Measurements from ENCODE around the gene NRIP3.
A peak's percentile ranks its signal among the peaks of the same experiment; 100 is the strongest.
"Not testable (repeated sequence)": the region's sequence is repeated elsewhere in the genome, so short reads cannot be mapped to it uniquely, and the experiment has no call there.

NRIP3 gene

DNA sequence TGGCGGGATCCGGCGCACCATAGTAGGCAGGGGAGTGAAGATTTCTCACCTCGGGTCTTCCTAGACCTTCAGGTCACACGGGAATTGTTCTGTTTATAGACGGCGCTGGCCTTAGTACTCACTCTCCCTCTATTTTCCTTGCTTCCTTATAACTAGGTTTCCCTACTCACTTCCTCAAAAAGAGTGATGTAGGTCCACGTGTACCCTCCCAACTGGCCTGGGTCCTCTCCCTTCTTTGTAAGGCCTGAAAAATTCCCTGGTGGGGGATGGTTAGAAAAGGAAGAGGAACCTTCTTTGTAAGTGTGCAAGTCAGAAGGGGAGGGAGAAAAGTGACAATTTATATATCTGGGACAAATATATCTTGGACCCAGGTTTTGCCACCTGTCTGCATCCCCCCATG lies 36.6 kb downstream of the NRIP3 start:
- no peak for DNase-seq

DNA sequence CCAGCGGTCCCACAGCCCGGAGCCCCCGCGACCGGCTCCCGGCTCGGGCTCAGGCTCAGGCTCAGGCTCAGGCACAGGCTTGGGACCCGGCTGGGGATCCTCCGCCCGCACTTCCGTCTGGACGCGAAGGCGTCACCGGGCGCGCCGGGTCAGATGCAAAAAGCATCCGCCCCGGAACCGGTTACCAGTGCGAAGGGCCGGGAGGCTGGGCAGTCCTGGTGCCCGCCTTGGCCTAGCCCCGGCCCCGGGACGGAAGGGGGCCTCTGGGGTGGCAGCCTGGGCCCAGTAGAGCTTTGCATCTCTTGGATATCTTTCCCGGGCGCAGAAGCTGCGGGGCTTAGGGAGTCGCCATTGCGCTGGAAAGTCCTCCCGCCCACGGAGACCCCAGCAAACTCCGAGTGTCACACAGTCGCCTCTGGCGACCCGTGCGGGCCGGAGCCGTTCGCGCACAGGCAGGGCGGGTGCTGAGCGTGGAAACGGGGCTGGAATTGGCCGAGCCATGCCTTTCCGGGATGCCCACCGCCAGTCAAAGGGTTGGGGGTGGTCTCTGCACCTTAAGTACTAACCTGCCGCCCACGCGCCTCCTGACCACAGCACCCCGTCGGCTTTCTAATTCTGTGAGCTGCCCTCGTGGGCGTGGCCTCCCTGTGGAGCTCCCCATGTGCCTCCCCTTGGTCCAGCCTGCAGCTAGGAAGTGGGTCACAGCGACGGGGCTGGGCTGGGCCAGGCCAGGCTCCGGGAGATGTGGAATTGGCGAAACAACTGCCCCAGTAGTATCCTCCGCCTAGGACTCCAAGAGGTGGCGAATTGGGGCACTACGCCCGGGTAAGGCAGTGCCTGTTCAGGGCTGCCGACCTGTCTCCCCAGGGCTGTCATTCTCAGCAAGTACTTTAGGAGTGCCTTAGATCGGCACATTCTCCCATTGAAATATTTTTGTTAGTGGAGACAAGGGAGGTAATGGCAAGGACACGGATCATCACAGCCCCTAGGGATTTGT lies 39.2 kb downstream of the NRIP3 start, which contains the start of gene TMEM9B:
Gene TMEM9B, minus strand, starts transcription at position 119 of the 997 bp plus-strand sequence. CDS start 129 bp downstream, outside the sequence.
- DNase-seq = peak; percentile 83

DNA sequence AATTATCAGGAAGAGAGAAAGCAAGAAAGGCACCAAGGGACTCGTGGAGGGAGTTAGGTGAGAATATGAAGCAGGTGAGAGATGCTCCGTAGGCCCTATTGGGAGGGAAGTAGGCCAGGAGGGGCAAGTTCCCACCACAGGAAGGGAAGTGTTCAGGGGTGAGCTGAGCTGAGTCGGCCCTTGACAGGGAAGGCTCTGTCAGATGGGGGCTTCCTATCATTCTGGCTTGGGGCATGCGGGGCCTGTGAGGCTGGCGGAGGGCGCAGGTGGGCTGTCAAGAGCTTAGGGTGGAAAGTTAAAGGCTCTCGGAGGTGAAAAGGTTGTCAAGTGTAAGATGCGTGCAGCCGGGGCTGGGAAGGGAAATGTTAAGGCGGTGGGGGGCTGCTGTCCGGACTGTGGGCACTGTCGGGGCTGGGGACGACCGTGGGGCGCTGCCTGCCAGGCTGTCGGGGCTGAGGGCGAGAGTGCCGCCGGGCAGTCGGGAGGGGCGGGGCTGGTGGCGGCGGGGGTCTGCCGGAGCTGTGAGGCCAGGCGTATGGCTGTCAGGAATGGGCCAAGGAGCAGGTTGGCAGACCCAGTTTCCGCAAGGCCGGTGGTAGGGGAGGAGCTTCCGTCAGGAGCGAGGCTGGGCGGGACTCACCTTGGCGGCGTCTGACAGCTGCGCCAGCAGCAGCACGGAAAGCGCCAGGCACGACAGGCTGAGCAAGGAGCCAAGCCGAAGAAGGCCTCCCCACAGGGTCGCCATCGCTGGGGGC lies 40.1 kb downstream of the NRIP3 start:
- DNase-seq = peak; percentile 79

DNA sequence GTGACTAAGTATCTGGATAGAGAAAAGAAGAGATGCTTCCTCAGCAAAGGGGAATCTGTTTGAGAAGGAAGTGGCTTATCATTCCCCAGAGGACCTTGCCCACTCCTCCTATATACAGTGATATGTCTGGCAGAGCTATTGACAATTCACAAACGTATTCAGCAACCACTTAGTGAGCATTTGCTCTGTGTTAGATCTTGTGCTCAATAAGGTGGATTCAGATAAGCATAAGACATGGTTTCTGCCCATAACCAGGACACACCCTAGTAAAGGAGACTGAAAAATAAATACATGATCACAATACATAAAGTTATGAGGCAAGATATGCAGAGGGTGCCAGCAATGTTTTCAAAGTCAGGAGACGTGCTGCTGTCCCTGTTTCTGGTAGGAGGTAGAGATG lies 41.0 kb downstream of the NRIP3 start:
- no peak for DNase-seq

DNA sequence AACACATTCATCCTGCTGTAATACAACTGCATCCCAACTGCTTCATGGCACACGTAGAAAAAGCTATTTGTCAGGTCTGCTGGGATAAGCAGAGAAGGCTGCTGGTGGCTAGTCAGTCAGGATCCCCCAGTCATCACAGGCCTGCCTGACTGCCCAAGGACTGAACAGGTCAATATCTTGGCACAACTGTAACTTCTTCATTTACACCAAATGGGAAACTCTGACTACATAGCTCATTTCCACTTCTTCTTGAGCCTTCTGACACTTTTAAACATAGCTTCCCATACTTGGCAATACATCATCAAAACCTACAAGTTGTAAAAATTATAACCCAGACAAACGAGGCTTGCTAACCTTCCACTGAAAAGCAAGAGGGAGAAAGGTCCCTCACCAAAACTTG lies 42.4 kb downstream of the NRIP3 start:
- no peak for DNase-seq

DNA sequence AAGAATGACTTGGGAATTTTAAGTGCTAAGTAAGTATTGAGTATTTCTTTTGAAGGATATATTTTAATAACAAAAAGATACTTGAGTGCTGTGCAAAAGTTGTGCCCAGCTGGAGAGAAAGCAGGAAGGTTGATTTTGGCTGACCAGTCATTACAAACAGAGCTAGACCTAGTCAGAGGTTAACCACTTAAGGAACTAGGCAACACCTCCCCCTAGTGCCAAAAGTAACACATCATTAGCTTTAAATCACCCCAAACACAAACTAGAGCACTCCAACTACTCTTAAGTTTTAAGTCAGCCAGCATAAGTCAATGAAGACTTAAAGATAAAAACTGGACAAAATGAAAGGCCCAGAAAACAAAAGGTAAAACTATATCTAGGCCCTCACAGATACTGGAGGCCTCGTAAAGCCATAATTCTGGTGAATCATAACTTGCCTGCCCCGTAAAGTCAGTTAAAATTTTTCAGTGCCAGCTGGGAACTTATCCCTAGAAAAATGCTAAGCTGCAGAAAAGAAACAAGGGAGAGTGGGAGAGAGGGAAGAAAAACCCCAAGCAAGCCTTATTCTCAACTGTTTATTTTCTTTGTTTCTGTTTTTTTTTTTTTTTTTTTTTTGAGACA lies 44.1 kb downstream of the NRIP3 start:
- peak; percentile 70 for DNase-seq

DNA sequence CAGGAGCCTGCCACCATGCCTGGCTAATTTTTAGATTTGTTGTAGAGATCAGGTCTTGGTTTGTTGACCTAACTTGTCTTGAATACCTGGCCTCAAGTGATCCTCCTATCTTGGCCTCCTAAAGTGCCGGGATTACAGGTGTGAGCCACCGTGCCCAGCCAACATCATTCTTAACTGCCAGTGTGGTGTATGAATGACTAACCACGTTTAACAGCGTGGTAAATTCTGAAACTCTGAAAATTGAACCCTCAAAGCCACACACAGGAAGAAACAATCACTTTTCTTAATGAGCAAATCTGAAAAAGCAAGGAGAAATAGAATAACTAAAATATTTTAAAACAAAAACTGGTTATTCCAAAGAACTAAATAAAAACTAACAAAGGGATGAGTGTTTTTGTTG lies 46.9 kb downstream of the NRIP3 start:
- no peak for DNase-seq

DNA sequence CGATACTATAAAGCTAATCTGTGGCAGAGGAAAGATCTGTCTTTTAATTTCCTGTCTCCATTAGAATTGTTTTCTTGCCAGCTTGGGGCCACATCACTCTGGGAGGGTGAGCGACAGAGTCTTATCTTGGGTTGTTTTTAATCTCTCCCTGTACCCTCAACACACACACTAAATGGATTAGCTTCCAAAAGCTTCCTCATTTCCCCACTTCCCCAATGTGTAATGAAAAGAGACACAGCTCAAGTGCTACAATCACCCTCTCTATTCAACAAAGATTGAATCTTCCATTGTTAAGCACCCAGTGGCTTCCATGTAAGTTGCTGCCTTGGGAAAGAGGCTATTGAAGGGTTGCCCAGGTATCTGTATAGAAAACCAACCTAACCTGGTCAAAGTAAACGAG lies 54.9 kb downstream of the NRIP3 start:
- DNase-seq = peak; percentile 80

DNA sequence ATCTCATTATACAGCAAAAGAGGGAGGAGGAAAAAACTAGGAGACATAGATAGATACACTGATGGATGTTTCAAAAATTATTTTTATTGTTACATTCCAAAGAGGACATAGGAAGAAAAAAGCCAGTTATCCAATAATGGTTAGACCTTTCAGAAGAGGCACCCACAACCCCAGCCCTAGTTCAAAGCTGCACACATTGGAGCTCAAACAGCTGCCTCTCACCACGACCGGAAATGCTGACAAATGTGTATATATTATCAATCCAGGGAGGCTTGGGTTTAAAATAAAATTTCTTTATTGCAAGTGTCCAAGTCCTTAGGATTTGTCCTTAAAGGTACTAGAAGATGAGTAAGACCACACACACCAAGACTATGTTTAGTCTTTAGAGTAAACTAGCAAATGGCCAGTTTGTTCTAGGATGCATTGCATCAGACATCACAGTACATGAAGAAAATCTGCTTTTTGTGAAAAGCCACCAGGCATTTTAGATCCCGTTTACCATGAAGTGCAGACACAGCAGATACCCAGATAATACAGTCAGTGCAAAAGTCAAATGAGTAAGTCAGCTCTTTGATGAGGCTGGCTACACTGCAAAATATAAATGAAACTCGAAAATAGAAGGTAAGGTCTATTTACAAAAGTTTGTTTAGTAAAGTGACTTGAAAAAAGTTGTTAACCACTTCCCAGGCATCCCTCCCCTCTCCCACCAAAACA lies 56.4 kb downstream of the NRIP3 start:
- no peak for DNase-seq

DNA sequence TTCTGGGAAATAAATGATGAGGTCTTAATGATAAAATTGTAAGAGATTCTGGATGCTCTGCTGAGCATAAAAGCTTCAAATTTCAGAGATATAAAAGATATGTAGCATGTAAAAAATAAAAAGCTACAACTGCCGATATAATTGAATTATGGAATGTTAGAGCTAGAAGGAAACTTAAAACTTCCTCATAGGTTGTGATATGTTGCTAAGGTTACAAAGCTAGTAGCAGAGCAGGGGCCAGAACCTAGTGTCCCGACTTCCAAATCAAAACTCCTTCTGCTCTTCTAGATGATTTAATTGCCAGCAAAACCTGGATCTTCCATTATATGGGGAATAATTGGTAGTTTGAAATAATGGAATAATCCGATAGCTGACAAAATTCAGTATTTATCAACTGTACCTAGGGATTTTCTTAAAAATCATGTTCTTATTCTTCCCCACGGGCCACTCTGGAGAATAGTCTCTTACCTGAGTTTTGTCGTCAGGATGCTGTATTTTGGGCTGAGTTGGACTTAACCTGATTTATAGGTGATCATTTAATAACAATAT lies 61.2 kb downstream of the NRIP3 start, which contains the start of gene ASCL3:
Gene ASCL3, minus strand, starts transcription at position 499 of the 549 bp plus-strand sequence. CDS start 4,855 bp downstream, outside the sequence.
- DNase-seq = no peak

DNA sequence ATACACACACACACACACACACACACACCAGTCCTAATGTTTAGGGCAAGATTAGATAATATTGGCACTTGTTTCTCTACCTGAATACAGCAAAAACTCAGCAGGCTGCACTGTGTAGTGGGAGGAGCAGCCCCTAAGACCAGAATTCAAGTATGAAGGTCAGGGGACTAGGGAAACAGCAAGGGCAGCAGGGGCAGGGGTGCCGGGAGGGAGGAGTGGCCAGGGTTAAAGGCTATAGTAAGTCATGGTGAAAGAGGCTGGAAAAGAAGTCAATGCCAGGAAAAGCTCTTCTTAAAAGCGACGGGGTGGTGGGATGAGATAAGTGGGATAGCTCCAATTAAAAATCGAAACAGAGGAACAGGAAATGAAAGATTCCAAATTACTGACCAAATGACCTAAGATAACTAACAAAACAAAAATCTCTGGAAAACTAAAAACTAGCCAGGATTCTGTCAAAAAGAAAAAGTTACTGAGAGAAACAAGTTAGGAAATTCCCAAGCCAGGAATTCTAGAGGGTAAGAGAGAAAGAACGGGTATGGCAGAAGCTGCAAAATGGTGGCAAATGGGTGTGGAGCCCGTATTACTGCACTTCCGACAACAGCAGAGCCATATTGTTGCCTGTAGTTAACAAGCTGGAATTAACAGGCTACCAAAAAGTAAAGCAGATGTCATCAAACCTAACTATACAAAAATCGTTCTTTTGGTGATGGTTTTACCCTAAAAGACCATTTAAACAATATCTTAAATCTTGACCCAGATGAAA lies 62.3 kb downstream of the NRIP3 start:
- DNase-seq = no peak

DNA sequence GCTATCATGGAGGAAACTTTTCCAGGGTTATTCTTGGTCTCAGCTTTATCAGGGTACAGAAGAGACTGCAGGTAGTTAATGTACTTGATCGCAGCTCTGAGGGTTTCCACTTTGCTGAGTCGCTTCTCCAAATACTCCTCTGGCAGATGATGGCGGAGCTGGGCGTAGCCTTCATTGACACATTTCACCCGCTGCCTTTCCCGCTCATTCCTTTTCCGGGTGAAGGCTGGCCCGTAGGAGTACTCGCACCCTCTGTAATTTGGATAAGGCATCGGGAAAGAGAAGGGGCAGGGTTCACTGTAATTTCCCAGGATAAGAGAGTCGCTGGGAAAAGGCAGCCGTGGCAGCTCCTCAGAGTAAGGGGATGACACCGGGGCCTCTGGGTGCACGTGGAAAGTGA lies 66.1 kb downstream of the NRIP3 start:
- no peak for DNase-seq

DNA sequence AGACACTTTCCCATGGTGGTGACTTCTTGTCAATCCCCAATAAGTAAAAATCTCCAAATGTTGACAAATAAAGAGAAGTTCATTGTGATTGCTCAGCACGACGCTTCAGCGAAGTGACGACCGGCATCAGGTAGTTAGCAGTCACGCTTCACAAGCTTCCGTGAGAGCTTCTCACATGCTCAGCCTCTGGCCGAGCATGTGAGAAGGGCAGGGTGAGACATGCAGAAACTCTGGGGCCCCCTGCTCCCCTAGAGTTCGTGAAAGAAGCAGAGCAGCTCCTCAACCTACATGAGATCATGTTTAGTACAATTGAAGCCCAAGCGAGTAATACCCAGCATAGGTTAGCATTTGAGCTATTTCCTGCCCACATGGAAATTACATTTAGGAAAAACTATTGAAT lies 66.6 kb downstream of the NRIP3 start:
- no peak for DNase-seq

DNA sequence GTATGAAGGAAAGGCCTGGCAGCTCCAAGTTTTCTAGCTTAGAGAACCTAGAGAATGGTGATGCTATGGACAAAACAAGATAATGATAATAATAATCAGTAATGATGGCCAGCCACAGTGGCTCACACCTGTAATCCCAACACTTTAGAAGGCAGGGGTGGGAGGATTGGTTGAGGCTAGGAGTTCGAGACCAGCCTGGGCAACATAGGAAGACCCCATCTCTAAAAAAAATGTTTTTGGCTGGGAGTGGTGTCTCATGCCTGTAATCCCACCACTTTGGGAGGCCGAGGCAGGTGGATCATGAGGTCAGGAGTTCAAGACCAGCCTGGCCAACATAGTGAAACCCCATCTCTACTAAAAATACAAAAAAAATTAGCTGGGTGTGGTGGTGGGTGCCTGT lies 68.0 kb downstream of the NRIP3 start:
- DNase-seq = not testable (repeated sequence)

DNA sequence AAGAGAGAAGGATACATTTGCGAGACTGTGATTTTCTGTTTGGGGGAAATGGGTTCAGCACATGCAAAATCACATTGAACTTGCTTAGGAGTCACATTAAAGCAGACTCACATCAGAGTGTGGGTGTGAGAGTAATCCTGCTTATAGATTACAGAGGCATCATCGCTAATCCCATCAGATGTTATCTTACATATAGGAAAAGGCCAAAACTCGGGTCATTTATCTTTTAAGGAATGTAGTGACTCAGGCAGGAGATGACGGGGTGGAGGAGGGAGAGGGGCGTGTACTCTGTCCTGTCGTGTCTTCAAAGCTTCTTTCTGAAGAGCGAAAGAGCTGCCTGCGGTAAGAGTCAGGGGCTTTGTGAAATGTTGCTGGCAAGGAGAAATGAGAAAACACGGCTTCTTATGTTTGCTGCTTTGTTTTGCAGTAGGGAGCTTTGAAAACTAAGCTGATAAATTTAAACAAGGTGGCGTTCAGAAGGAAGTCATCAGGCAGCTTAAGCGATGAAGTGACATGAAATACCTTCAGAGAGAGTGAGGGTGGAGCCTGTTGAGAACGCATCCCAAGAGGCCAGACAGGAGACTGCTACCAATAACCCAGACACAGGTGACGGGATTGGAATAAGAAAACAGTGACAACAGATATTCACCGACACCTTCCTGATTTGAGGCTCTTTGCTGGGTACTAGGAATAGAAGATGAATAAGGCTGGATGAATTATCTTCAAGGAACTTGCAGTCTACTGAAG lies 68.9 kb downstream of the NRIP3 start:
- peak; percentile 87 for DNase-seq

DNA sequence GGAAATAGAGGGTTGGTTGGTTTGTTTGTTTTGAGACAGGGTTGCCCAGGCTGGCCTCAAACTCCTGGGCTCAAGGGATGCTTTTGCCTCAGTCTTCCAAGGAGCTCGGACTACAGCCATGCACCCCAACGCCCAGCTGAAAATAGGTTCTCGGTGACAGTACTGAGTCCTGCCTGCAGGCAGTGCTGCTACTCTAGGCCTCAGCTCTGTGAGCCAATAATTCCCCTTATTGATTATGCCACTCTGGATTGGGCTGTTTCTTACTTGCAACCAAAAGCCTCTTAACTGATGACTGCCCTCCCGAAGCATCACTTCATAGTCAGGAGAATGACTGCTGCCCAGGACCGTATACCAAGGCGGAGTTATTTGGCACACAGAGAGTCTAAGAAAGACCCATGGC lies 69.9 kb downstream of the NRIP3 start:
- no peak for DNase-seq

DNA sequence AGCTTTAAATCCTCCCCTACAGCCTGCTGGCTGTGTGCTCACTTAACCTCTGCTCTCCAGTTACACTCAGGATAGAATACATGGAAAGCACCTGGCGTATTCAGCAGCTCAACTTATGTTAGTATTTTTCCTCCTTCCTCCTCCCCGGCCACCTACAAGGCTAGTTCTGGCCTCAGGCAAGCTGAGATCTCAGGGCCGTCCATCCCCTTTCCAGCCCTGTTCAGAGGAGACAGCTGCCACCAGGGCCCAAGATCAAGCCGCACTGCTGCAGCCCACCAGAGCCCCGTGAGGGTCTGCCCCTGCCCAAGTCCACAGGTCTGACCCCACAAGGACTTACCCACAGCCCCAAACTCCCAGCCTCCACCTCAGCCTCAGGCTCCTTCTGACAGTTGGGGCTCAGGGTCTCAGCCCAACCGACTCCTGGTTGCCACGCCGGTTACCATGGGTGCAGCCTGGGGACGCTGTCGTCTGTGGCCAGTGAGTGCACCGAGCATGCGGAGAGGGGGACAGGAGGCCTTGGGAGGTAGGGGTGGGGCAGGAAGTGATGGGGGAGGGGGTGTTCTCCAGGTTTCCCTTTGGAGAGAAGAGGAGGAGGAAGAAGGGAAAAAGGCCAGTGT lies 71.1 kb downstream of the NRIP3 start, which contains the start of gene C11orf16:
Gene C11orf16, minus strand, starts transcription at position 384 of the 617 bp plus-strand sequence. CDS start 639 bp downstream, outside the sequence.
- DNase-seq = no peak

Measured in NCI-H82 (cell line).